ENCODE measurements around the gene NUP50. TPM values are rescaled to one million over a fixed set of nuclear protein-coding genes. Genes with fewer than 3 reads are reported as not detected.

Gene NUP50
- total RNA-seq (2022; extraction: Qiagen RNA extraction; ENCODE audit: low read depth) = 27.5 to 33.3 TPM (median 32.4 TPM) in 5 replicates

GRCh38 chr22:45163451-45164269 lies at the start of gene NUP50:
Gene NUP50 (plus strand): TSS chr22:45163925. CDS start chr22:45168178, 4,253 bp downstream.

Other genes starting within 250 kb of the NUP50 start
- gene PHF21B, start 153.9 kb upstream of the NUP50 start, total RNA-seq (2022; extraction: Qiagen RNA extraction; ENCODE audit: low read depth) = 0.95 to 1.4 TPM (median 1.2 TPM) in 5 replicates
- gene KIAA0930, start 77.0 kb downstream of the NUP50 start, total RNA-seq (2022; extraction: Qiagen RNA extraction; ENCODE audit: low read depth) = 77.3 to 98.8 TPM (median 91.6 TPM) in 5 replicates
- gene UPK3A, start 121.0 kb downstream of the NUP50 start, total RNA-seq (2022; extraction: Qiagen RNA extraction; ENCODE audit: low read depth) = not detected in 5 replicates
- 9.6 to 11.6 TPM (median 10.0 TPM) in 5 replicates for gene FAM118A, start 146.0 kb downstream of the NUP50 start, total RNA-seq (2022; extraction: Qiagen RNA extraction; ENCODE audit: low read depth)
- gene SMC1B, start 249.7 kb downstream of the NUP50 start, total RNA-seq (2022; extraction: Qiagen RNA extraction; ENCODE audit: low read depth) = 0.01 to 0.04 TPM in 2 of 5 replicates, not detected in the others
- gene RIBC2, start 249.8 kb downstream of the NUP50 start, total RNA-seq (2022; extraction: Qiagen RNA extraction; ENCODE audit: low read depth) = 2.3 to 3.2 TPM (median 2.7 TPM) in 5 replicates